SW480 (cell line): ENCODE data around the gene C9orf152.
"Not testable (repeated sequence)": the region's sequence is repeated elsewhere in the genome, so short reads cannot be mapped to it uniquely, and the experiment has no call there.

Experiments
- DNase-seq: peaks from one replicate; pipeline ENCODE4 v3.0.0-alpha.2; 2016; ENCODE audit warnings: low spot score

The C9orf152 gene

GRCh38 chr9:110214586-110215355, 6.8 kb upstream of the C9orf152 start:
- peak; percentile 23 for DNase-seq

- peak; percentile 33 for DNase-seq
Observed at GRCh38 chr9:110214090-110214489, 6.1 kb upstream of the C9orf152 start.

GRCh38 chr9:110213413-110214044, 5.6 kb upstream of the C9orf152 start:
- DNase-seq: no peak

- no peak for DNase-seq
Observed at GRCh38 chr9:110207071-110207641, 803 bp downstream of the C9orf152 start.

- DNase-seq: no peak
Observed at GRCh38 chr9:110206389-110206788, 1.6 kb downstream of the C9orf152 start.

- DNase-seq: not testable (repeated sequence)
Observed at GRCh38 chr9:110205612-110206011, 2.3 kb downstream of the C9orf152 start.

- no peak for DNase-seq
Observed at GRCh38 chr9:110202232-110202631, 5.7 kb downstream of the C9orf152 start.

GRCh38 chr9:110199643-110200042, 8.3 kb downstream of the C9orf152 start:
- no peak for DNase-seq

GRCh38 chr9:110198357-110198756, 9.6 kb downstream of the C9orf152 start:
- no peak for DNase-seq

- no peak for DNase-seq
Observed at GRCh38 chr9:110197330-110198187, 10.4 kb downstream of the C9orf152 start.

- DNase-seq: not testable (repeated sequence)
Observed at GRCh38 chr9:110196084-110196499, 11.9 kb downstream of the C9orf152 start.

- no peak for DNase-seq
Observed at GRCh38 chr9:110192531-110193261, 15.3 kb downstream of the C9orf152 start.

- DNase-seq: no peak
Observed at GRCh38 chr9:110191615-110192014, 16.3 kb downstream of the C9orf152 start.

- DNase-seq: no peak
Observed at GRCh38 chr9:110189559-110190320, 18.2 kb downstream of the C9orf152 start.

- no peak for DNase-seq
Observed at GRCh38 chr9:110188991-110189390, 19.0 kb downstream of the C9orf152 start.

GRCh38 chr9:110188101-110188500, 19.9 kb downstream of the C9orf152 start:
- no peak for DNase-seq

GRCh38 chr9:110187126-110187525, 20.8 kb downstream of the C9orf152 start:
- DNase-seq: no peak

GRCh38 chr9:110186254-110186653, 21.7 kb downstream of the C9orf152 start:
- DNase-seq: no peak

GRCh38 chr9:110185806-110186205, 22.2 kb downstream of the C9orf152 start:
- DNase-seq: no peak

GRCh38 chr9:110183208-110184145, 24.5 kb downstream of the C9orf152 start:
- peak; percentile 73 for DNase-seq
